ENCODE measurements around the gene RAB30.
A peak's percentile ranks its signal among the peaks of the same experiment; 100 is the strongest.

RAB30 gene

GRCh38 chr11:83071567-83072349 is at the start of gene RAB30:
Gene RAB30 (minus strand): TSS chr11:83071897. CDS start chr11:82997316, 74,581 bp downstream.
- ChIA-PET CTCF (interaction anchor here (0.6 to 1.2 kb wide), 2 partner anchors 144 to 623 kb away, joined by 3 read pairs; no protein-coding TSS in a partner anchor), POLR2A (interaction anchor here (0.8 to 3.5 kb wide), 10 partner anchors 8 to 170 kb away, joined by 3 to 31 read pairs (median 4); partner anchors contain the start of genes DDIAS and PCF11)
- H3K9me3 ChIP-seq (ENCODE audit: control insufficient read depth, insufficient read depth, low read depth, low read length) = no peaks in the 10 kb centered on the region
- H3K4me1 ChIP-seq (ENCODE audit: control insufficient read depth, insufficient read depth, low read length) = peaks cover 3% of the 10 kb centered on the region; the same call in 1 of the 2 replicates
- H3K4me3 ChIP-seq (ENCODE audit: low read depth, low read length) = peak within 1 kb of the TSS; percentile 97
- H3K36me3 ChIP-seq (ENCODE audit: control insufficient read depth in 2 of 2, insufficient read depth in 1 of 2, low read length in 2 of 2) = peaks cover 0 to 36% of the 10 kb centered on the region in 2 experiments; a peak in 2 of 3 replicates
- peak within 1 kb of the TSS; percentile 71 for H3K27ac ChIP-seq (ENCODE audit: extremely low read depth, low read depth, low read length)
- TF ChIP-seq ZNF398 (tag by site-specific recombination; IDR thresholded peaks at IDR 0.05) = peak; percentile 6; the same call in 1 of the 2 replicates
- TF ChIP-seq ZNF488 (tag by site-specific recombination; IDR thresholded peaks at IDR 0.05) = no peak
- TF ChIP-seq SP7 (tag by site-specific recombination; IDR thresholded peaks at IDR 0.05) = peak; percentile 73
- peak; percentile 98 for TF ChIP-seq ZBTB17 (tag by site-specific recombination; IDR thresholded peaks at IDR 0.05)
- TF ChIP-seq ZBTB21 (tag by site-specific recombination; IDR thresholded peaks at IDR 0.05) = peak; percentile 91
- peak; percentile 99 for TF ChIP-seq ZBTB48 (tag by site-specific recombination; IDR thresholded peaks at IDR 0.05)
- no peak for TF ChIP-seq ZNF391 (tag by site-specific recombination; IDR thresholded peaks at IDR 0.05; ENCODE audit: borderline replicate concordance, low read depth)
- TF ChIP-seq KLF17 (tag by site-specific recombination; IDR thresholded peaks at IDR 0.05) = peak; percentile 66
- TF ChIP-seq PRDM10 (tag by site-specific recombination; IDR thresholded peaks at IDR 0.05) = peak; percentile 93
- peak; percentile 52; the same call in 1 of the 2 replicates for TF ChIP-seq ZNF394 (tag by site-specific recombination; IDR thresholded peaks at IDR 0.05; ENCODE audit: borderline replicate concordance)
- no peak for TF ChIP-seq INSM2 (tag by site-specific recombination; IDR thresholded peaks at IDR 0.05)
- TF ChIP-seq ZNF530 (tag by site-specific recombination; IDR thresholded peaks at IDR 0.05; ENCODE audit: low read depth) = no peak
- TF ChIP-seq ZNF704 (tag by site-specific recombination; IDR thresholded peaks at IDR 0.05) = no peak
- TF ChIP-seq RBAK (tag by site-specific recombination; IDR thresholded peaks at IDR 0.05) = no peak
- peak; percentile 68 for TF ChIP-seq ZNF366 (tag by site-specific recombination; conservative IDR thresholded peaks at IDR 0.05)
- no peak for TF ChIP-seq ZNF311 (tag by site-specific recombination; IDR thresholded peaks at IDR 0.05; ENCODE audit: borderline replicate concordance)
- TF ChIP-seq ZBTB44 (tag by site-specific recombination; IDR thresholded peaks at IDR 0.05) = peak; percentile 97
- no peak for TF ChIP-seq ZNF26 (tag by site-specific recombination; IDR thresholded peaks at IDR 0.05)
- TF ChIP-seq ZFP3 (tag by site-specific recombination; IDR thresholded peaks at IDR 0.05; ENCODE audit: low read depth) = no peak
- TF ChIP-seq ZNF146 (tag by site-specific recombination; IDR thresholded peaks at IDR 0.05) = no peak
- TF ChIP-seq ZNF175 (tag by site-specific recombination; IDR thresholded peaks at IDR 0.05) = no peak
- TF ChIP-seq KLF8 (tag by site-specific recombination; IDR thresholded peaks at IDR 0.05) = peak; percentile 71
